Spleen (tissue), 7 donors: ENCODE results near the gene AKAP13.

Experiments used
- POLR2A ChIP-seq, 3 donors: fragments of 450-650 bp; IDR thresholded peaks; one replicate each; pipeline ENCODE4 v1.5.1; 2017; ENCODE audit warnings: antibody characterized with exemption in 3 of 3, mild to moderate bottlenecking in 1 of 3
- TF ChIP-seq, protein P1 (sequence below), 11 experiments: fragments of 200-600 bp in 7 of 11; fragments of 450-650 bp in 4 of 11; sonication (generic) in 4 of 11; IDR thresholded peaks in 8 of 11; conservative IDR thresholded peaks in 3 of 11; 1 replicate in 7 of 11; 2 replicates in 4 of 11; pipeline versions ENCODE4 v1.4.0 to v1.8.0; 2016 to 2021; ENCODE audit warnings: antibody characterized with exemption in 11 of 11, inconsistent platforms in 4 of 11, mild to moderate bottlenecking in 1 of 11
- donor health status: DM: no; HTN: no; CAD: no; lungs with moderate emphysema.
- donor health status: DM: no; HTN: no; CAD: no.
- donor health status: DM: no; HTN: no; CAD: no.

DNA sequence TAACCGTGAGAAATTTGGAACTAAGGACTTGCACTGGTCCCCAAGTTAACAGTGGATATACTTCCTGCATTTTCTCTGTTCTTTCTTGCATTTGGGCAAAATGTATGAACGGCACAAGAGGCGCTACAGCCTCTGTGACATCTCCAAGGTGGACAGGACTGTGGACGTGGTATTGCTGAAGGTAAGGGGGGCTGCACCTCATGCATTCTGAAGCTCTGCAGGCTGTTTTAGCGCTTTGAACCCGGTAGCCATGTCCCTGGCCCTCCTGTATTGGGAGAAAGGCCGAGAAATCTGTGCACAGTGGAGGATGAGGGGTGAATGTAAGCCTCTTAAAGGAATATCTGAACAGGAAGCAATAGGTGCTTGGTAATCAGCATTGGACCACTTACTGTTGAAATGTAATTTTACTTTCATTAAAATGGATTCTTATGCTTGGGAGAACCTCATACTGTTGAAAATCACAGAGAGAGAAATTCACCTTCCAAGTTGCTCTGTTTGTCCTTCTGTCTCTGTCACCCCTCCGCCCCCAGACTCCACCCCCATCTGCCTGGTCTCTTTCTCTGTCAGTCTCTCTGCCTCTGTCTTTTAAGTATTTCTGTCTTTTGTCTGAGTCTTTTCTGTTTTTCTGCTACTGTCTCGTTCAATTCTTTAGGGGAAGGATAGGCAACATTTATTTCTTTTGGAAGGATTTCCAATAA lies 239.7 kb downstream of the AKAP13 start:
- TF ChIP-seq, protein P1, sequence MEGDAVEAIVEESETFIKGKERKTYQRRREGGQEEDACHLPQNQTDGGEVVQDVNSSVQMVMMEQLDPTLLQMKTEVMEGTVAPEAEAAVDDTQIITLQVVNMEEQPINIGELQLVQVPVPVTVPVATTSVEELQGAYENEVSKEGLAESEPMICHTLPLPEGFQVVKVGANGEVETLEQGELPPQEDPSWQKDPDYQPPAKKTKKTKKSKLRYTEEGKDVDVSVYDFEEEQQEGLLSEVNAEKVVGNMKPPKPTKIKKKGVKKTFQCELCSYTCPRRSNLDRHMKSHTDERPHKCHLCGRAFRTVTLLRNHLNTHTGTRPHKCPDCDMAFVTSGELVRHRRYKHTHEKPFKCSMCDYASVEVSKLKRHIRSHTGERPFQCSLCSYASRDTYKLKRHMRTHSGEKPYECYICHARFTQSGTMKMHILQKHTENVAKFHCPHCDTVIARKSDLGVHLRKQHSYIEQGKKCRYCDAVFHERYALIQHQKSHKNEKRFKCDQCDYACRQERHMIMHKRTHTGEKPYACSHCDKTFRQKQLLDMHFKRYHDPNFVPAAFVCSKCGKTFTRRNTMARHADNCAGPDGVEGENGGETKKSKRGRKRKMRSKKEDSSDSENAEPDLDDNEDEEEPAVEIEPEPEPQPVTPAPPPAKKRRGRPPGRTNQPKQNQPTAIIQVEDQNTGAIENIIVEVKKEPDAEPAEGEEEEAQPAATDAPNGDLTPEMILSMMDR (IDR thresholded peaks at IDR 0.05 in 8 of 11, conservative IDR thresholded peaks at IDR 0.05 in 3 of 11): no peak
- no peak for TF ChIP-seq POLR2A (IDR thresholded peaks at IDR 0.05)
